Dermis blood vessel endothelial cell (primary cell): ENCODE data around the gene INPP4B. TPM values are rescaled to one million over a fixed set of nuclear protein-coding genes. Genes with fewer than 3 reads are reported as not detected.
A peak's percentile ranks its signal among the peaks of the same experiment; 100 is the strongest.

Experiments
- DNase-seq: peaks from one replicate; pipeline ENCODE4 v3.0.0; 2010
- total RNA-seq: library from RNA; depleted of rRNA; stranded (reverse); fragments of >200 nt; gene quantifications from 2 replicates; pipeline ENCODE4 v1.2.3, GENCODE V29; 2014

The INPP4B gene
- total RNA-seq, 1 donor from 2014 or later, result 20.9 TPM

GRCh38 chr4:142567620-142568451, 278.3 kb downstream of the INPP4B start:
- no peak for DNase-seq

- DNase-seq, result no peak
These were observed 278.9 kb downstream of the INPP4B start for GRCh38 chr4:142567199-142567598.

- no peak for DNase-seq
These were observed 279.3 kb downstream of the INPP4B start for GRCh38 chr4:142566777-142567176.

- DNase-seq, result no peak
These were observed 279.9 kb downstream of the INPP4B start for GRCh38 chr4:142566243-142566642.

- no peak for DNase-seq
These were observed 280.3 kb downstream of the INPP4B start for GRCh38 chr4:142565771-142566170.

- no peak for DNase-seq
These were observed 282.3 kb downstream of the INPP4B start for GRCh38 chr4:142563682-142564291.

- DNase-seq, result no peak
These were observed 286.1 kb downstream of the INPP4B start for GRCh38 chr4:142559986-142560385.

- no peak for DNase-seq
These were observed 287.2 kb downstream of the INPP4B start for GRCh38 chr4:142558851-142559250.

GRCh38 chr4:142557239-142557801, 288.8 kb downstream of the INPP4B start:
- no peak for DNase-seq

GRCh38 chr4:142556570-142557238, 289.4 kb downstream of the INPP4B start:
- no peak for DNase-seq

GRCh38 chr4:142556048-142556447, 290.1 kb downstream of the INPP4B start:
- DNase-seq, result no peak

- no peak for DNase-seq
These were observed 291.7 kb downstream of the INPP4B start for GRCh38 chr4:142554412-142554811.

GRCh38 chr4:142551517-142552305, 294.4 kb downstream of the INPP4B start:
- DNase-seq, result no peak

- no peak for DNase-seq
These were observed 295.1 kb downstream of the INPP4B start for GRCh38 chr4:142550965-142551364.

GRCh38 chr4:142549726-142550463, 296.2 kb downstream of the INPP4B start:
- DNase-seq, result peak; percentile 64

GRCh38 chr4:142549248-142549647, 296.9 kb downstream of the INPP4B start:
- DNase-seq, result no peak

- no peak for DNase-seq
These were observed 297.6 kb downstream of the INPP4B start for GRCh38 chr4:142548491-142548890.

- no peak for DNase-seq
These were observed 298.1 kb downstream of the INPP4B start for GRCh38 chr4:142547974-142548373.

- DNase-seq, result no peak
These were observed 301.5 kb downstream of the INPP4B start for GRCh38 chr4:142544594-142544993.

- no peak for DNase-seq
These were observed 302.1 kb downstream of the INPP4B start for GRCh38 chr4:142544039-142544438.

GRCh38 chr4:142540483-142540804, 305.7 kb downstream of the INPP4B start:
- DNase-seq, result no peak
